Measurements from ENCODE around the gene PTK7. TPM values are rescaled to one million over a fixed set of nuclear protein-coding genes. Genes with fewer than 3 reads are reported as not detected.
A peak's percentile ranks its signal among the peaks of the same experiment; 100 is the strongest.

The PTK7 gene
- total RNA-seq, 1 experiment from 2014 or later = 105 TPM

DNA sequence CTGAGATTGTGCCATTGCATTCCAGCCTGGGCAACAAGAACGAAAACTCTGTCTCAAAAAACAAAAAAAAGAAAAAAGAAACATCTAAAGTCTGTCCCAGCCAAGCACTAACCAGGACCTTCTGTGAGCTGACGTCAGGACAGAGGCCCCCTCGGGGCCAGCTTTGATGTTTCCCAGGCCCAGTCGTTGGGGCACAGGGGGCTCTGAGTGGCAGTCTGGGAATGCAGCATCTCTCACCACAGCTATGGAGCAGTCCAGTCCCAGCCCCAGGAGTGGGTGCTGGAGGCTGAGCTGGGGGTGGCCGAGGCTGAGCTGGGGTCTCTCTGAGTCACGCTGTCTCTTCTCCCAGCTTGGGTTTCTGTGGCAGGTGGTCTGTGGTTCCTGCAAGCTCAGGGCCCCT is 49.0 kb downstream of the PTK7 start:
- no peak overlapping the region for H3K4me3 ChIP-seq (replicated peaks in 1 of 2; ENCODE audit: low read depth in 1 of 2, low read length in 2 of 2)
- CTCF ChIA-PET = interaction anchor here (0.6 kb wide), 1 partner anchor 458 kb away, joined by 3 read pairs; no protein-coding TSS in a partner anchor
- H3K27ac ChIP-seq (ENCODE audit: low read depth, low read length) = no peak overlapping the region
- no peaks in the 10 kb centered on the region for H3K9me3 ChIP-seq (ENCODE audit: control insufficient read depth in 1 of 2, insufficient read depth in 1 of 2, low read depth in 1 of 2, low read length in 2 of 2)
- ATAC-seq (no peak), DNase-seq (ENCODE audit: low read depth, low spot score) (no peak)
- peaks cover 45% of the 10 kb centered on the region for H3K79me2 ChIP-seq (ENCODE audit: insufficient read depth, low read length)
- H3K4me2 ChIP-seq (ENCODE audit: low read length) = peak overlapping the region; percentile 58
- 0 out of 4 replicates have a peak, but pooled peaks cover 0 to 4% of the 10 kb centered on the region in 2 experiments for H3K36me3 ChIP-seq (ENCODE audit: control insufficient read depth in 1 of 2, insufficient read depth in 2 of 2, low read length in 2 of 2)
- H2AFZ ChIP-seq (ENCODE audit: low read depth, low read length, poor library complexity, severe bottlenecking) = no peak overlapping the region
- RAD21 ChIA-PET (ENCODE audit: low non-redundant PET in 1 of 2, low total read pairs in 2 of 2, uncharacterized antibody in 2 of 2, unreplicated experiment in 2 of 2) = interaction anchor here in 1 of 2 experiments (0.9 kb wide), 1 partner anchor 49 kb away, joined by 3 read pairs; the partner anchor contains the start of gene PTK7
- intact Hi-C loops (cut with micrococcal nuclease) = no loop called here
- H3K4me1 ChIP-seq (ENCODE audit: control insufficient read depth in 1 of 2, insufficient read depth in 2 of 2, low read length in 2 of 2) = peaks cover 71 to 74% of the 10 kb centered on the region in 2 experiments
- no peaks in the 10 kb centered on the region for H3K27me3 ChIP-seq (ENCODE audit: insufficient read depth, low read length)
- no peaks in the 10 kb centered on the region; the same call in 1 of the 2 replicates for H4K20me1 ChIP-seq (ENCODE audit: insufficient read depth)
- H3K9me2 ChIP-seq (ENCODE audit: insufficient read depth) = no peaks in the 10 kb centered on the region
- no TSS peak for BruUV-seq (replicated peaks)
- no peak overlapping the region for H3K9ac ChIP-seq (ENCODE audit: low read length)
- TF ChIP-seq CEBPB (IDR thresholded peaks at IDR 0.05; ENCODE audit: low read depth) (no peak), RAD21 (IDR thresholded peaks at IDR 0.05; ENCODE audit: low read depth) (no peak), ZNF274 (IDR thresholded peaks at IDR 0.05; ENCODE audit: low read depth, low read length) (no peak), EZH2phosphoT487 (IDR thresholded peaks at IDR 0.05; ENCODE audit: borderline replicate concordance) (no peak), SP1 (IDR thresholded peaks at IDR 0.05; ENCODE audit: low read depth) (no peak), SRF (IDR thresholded peaks at IDR 0.05; ENCODE audit: low read depth) (no peak), YY1 (IDR thresholded peaks at IDR 0.05; ENCODE audit: extremely low read depth, insufficient replicate concordance, low read depth, low read length) (no peak), FOSL1 (IDR thresholded peaks at IDR 0.05; ENCODE audit: low read depth) (no peak), POLR2AphosphoS5 (IDR thresholded peaks at IDR 0.05; ENCODE audit: low read depth, low read length) (no peak)
- TF ChIP-seq, protein P1, sequence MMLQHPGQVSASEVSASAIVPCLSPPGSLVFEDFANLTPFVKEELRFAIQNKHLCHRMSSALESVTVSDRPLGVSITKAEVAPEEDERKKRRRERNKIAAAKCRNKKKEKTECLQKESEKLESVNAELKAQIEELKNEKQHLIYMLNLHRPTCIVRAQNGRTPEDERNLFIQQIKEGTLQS (IDR thresholded peaks at IDR 0.05) = no peak
- TF ChIP-seq, protein P2, sequence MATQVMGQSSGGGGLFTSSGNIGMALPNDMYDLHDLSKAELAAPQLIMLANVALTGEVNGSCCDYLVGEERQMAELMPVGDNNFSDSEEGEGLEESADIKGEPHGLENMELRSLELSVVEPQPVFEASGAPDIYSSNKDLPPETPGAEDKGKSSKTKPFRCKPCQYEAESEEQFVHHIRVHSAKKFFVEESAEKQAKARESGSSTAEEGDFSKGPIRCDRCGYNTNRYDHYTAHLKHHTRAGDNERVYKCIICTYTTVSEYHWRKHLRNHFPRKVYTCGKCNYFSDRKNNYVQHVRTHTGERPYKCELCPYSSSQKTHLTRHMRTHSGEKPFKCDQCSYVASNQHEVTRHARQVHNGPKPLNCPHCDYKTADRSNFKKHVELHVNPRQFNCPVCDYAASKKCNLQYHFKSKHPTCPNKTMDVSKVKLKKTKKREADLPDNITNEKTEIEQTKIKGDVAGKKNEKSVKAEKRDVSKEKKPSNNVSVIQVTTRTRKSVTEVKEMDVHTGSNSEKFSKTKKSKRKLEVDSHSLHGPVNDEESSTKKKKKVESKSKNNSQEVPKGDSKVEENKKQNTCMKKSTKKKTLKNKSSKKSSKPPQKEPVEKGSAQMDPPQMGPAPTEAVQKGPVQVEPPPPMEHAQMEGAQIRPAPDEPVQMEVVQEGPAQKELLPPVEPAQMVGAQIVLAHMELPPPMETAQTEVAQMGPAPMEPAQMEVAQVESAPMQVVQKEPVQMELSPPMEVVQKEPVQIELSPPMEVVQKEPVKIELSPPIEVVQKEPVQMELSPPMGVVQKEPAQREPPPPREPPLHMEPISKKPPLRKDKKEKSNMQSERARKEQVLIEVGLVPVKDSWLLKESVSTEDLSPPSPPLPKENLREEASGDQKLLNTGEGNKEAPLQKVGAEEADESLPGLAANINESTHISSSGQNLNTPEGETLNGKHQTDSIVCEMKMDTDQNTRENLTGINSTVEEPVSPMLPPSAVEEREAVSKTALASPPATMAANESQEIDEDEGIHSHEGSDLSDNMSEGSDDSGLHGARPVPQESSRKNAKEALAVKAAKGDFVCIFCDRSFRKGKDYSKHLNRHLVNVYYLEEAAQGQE (IDR thresholded peaks at IDR 0.05; ENCODE audit: low read depth) = no peak
- TF ChIP-seq, protein P3, sequence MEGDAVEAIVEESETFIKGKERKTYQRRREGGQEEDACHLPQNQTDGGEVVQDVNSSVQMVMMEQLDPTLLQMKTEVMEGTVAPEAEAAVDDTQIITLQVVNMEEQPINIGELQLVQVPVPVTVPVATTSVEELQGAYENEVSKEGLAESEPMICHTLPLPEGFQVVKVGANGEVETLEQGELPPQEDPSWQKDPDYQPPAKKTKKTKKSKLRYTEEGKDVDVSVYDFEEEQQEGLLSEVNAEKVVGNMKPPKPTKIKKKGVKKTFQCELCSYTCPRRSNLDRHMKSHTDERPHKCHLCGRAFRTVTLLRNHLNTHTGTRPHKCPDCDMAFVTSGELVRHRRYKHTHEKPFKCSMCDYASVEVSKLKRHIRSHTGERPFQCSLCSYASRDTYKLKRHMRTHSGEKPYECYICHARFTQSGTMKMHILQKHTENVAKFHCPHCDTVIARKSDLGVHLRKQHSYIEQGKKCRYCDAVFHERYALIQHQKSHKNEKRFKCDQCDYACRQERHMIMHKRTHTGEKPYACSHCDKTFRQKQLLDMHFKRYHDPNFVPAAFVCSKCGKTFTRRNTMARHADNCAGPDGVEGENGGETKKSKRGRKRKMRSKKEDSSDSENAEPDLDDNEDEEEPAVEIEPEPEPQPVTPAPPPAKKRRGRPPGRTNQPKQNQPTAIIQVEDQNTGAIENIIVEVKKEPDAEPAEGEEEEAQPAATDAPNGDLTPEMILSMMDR (IDR thresholded peaks at IDR 0.05 in 2 of 3, conservative IDR thresholded peaks at IDR 0.05 in 1 of 3; ENCODE audit: borderline replicate concordance in 1 of 3, insufficient read depth in 1 of 3, low read depth in 2 of 3, low read length in 2 of 3) = no peak
- POLR2A ChIA-PET = no interaction called here
